Nephron (organoid): ENCODE measurements around the gene P3H3.

Experiments
- H3K27ac Mint-ChIP-seq, 3 experiments: 2 replicates each; pipeline ENCODE4 v1.8.0; 2020; ENCODE audit warnings: mixed read lengths in 3 of 3, mild to moderate bottlenecking in 2 of 3, moderate library complexity in 1 of 3
- H3K27me3 Mint-ChIP-seq: 2 replicates; pipeline ENCODE4 v1.8.0; 2021; ENCODE audit warnings: low read depth, mild to moderate bottlenecking, moderate library complexity, mixed read lengths
- H3K36me3 Mint-ChIP-seq: 2 replicates; pipeline ENCODE4 v1.8.0; 2020; ENCODE audit warnings: low read depth, mixed read lengths
- H3K4me1 Mint-ChIP-seq: 2 replicates; pipeline ENCODE4 v1.8.0; 2020; ENCODE audit warnings: mixed read lengths
- H3K4me3 Mint-ChIP-seq, 3 experiments: 2 replicates each; pipeline ENCODE4 v1.8.0; 2020; ENCODE audit warnings: mild to moderate bottlenecking in 3 of 3, mixed read lengths in 3 of 3, moderate library complexity in 2 of 3
- H3K9me3 Mint-ChIP-seq: 2 replicates; pipeline ENCODE4 v1.8.0; 2020; ENCODE audit warnings: mixed read lengths
- TF ChIP-seq, protein P1 (sequence below), 3 experiments: fragments of 200-600 bp; sonication (generic); IDR thresholded peaks; one replicate each; pipeline ENCODE4 v1.5.0; 2021; ENCODE audit warnings: antibody characterized with exemption in 3 of 3; ENCODE audit not compliant: unreplicated experiment in 3 of 3

P3H3 gene

DNA sequence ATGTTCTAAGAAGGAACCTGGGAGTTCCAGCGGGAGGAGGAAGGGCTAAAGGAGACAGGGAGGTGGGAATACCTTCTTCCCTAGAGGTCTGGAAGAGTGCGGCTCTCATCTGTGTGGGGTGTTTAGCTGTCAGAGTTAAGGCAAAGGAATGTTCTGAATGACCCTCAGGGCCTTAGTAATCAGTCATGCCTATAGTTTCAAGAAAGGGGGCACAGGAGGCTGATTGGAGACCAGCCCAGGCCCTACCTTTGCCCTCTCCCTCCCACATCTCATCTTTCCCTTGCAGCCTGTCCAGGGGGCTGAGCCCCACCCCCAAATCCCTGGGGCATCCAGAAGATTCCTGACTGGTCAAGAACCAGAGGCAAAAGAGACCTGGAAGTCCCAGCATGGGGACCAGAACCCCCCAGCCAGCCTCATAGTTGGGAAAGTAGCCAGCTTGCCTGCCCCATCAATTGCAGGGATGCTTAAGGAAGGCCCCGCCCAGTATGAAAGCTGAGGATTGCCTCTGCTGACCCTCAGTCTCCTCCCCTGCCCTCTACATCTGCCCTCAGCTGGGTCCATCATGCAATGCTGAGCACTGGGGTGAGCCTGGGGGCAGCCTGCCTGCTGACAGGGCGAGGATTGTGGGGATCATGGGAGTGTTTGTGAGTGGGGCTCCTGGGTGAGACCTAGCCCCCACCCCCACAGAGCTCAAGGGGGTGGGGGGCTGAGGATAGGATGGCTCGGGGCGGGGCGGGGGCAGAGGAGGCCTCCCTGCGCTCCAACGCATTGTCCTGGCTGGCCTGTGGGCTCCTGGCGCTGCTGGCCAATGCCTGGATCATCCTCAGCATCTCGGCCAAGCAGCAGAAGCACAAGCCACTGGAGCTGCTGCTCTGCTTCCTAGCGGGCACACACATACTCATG lies 4.8 kb upstream of the P3H3 start:
- Mint-ChIP-seq H3K4me3 (peak overlapping the region; percentile 70 to 85 (median 84)), H3K36me3 (peaks cover 4% of the 10 kb centered on the region), H3K9me3 (no peaks in the 10 kb centered on the region), H3K4me1 (peaks cover 63% of the 10 kb centered on the region), H3K27ac (peak overlapping the region; percentile 47 to 98 (median 64)), H3K27me3 (peaks cover 2% of the 10 kb centered on the region)
- TF ChIP-seq, protein P1, sequence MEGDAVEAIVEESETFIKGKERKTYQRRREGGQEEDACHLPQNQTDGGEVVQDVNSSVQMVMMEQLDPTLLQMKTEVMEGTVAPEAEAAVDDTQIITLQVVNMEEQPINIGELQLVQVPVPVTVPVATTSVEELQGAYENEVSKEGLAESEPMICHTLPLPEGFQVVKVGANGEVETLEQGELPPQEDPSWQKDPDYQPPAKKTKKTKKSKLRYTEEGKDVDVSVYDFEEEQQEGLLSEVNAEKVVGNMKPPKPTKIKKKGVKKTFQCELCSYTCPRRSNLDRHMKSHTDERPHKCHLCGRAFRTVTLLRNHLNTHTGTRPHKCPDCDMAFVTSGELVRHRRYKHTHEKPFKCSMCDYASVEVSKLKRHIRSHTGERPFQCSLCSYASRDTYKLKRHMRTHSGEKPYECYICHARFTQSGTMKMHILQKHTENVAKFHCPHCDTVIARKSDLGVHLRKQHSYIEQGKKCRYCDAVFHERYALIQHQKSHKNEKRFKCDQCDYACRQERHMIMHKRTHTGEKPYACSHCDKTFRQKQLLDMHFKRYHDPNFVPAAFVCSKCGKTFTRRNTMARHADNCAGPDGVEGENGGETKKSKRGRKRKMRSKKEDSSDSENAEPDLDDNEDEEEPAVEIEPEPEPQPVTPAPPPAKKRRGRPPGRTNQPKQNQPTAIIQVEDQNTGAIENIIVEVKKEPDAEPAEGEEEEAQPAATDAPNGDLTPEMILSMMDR (IDR thresholded peaks at IDR 0.05; ENCODE audit: unreplicated experiment in 3 of 3): no peak

GRCh38 chr12:6824085-6824775 lies 4.0 kb upstream of the P3H3 start:
- H3K4me3 Mint-ChIP-seq: peak overlapping the region; percentile 70 to 78 (median 76)
- peaks cover 4% of the 10 kb centered on the region for H3K36me3 Mint-ChIP-seq
- H3K9me3 Mint-ChIP-seq: no peaks in the 10 kb centered on the region
- TF ChIP-seq, protein P1 (IDR thresholded peaks at IDR 0.05; ENCODE audit: unreplicated experiment in 3 of 3): no peak
- no peaks in the 10 kb centered on the region for H3K27me3 Mint-ChIP-seq
- H3K4me1 Mint-ChIP-seq: peaks cover 60% of the 10 kb centered on the region
- peak overlapping the region; percentile 73 to 84 (median 84) for H3K27ac Mint-ChIP-seq

- peaks cover 56% of the 10 kb centered on the region for H3K4me1 Mint-ChIP-seq
- H3K9me3 Mint-ChIP-seq: no peaks in the 10 kb centered on the region
- peaks cover 3% of the 10 kb centered on the region for H3K27me3 Mint-ChIP-seq
- H3K4me3 Mint-ChIP-seq: peak overlapping the region; percentile 22 to 78 (median 45)
- H3K36me3 Mint-ChIP-seq: peaks cover 4% of the 10 kb centered on the region
- TF ChIP-seq, protein P1 (IDR thresholded peaks at IDR 0.05; ENCODE audit: unreplicated experiment in 3 of 3): no peak
- H3K27ac Mint-ChIP-seq: peak overlapping the region; percentile 54 to 84 (median 73)
Observed at GRCh38 chr12:6824901-6825381, 3.3 kb upstream of the P3H3 start.

GRCh38 chr12:6825398-6826124 lies 2.6 kb upstream of the P3H3 start:
- Mint-ChIP-seq H3K4me3 (peak overlapping the region; percentile 70 to 78 (median 73)), H3K27me3 (peaks cover 3% of the 10 kb centered on the region), H3K9me3 (no peaks in the 10 kb centered on the region), H3K27ac (peak overlapping the region; percentile 54 to 84 (median 73)), H3K36me3 (peaks cover 4% of the 10 kb centered on the region), H3K4me1 (peaks cover 54% of the 10 kb centered on the region)
- TF ChIP-seq, protein P1 (IDR thresholded peaks at IDR 0.05; ENCODE audit: unreplicated experiment in 3 of 3): peak; percentile 85 to 92 (median 90)

DNA sequence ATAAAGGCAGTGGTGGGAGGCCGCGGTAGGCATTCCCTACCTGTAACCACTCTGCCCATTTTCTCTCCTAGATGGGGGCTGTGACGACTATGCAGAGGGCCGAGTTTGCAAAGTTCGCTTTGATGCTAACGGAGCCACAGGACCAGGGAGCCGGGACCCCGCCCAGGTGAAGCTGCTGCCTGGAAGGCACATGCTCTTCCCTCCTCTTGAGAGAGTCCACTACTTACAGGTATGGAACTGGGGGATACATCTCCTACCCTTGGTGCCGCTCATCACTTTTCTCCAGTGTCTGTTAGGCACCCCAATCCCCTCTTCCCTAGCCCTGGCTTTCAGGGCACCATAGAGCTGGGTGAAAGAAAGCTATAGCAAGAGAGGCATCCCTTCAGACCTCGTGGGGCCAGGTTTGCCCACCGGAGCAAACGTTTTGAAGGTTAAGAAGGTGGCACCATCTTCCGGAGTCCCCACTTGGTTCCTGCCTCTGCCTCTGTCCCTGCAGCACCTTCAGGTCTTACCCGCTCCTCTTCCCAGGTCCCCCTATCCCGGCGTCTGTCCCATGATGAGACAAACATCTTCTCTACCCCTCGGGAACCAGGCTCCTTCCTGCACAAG lies 2.0 kb upstream of the P3H3 start:
- H3K27ac Mint-ChIP-seq: peak overlapping the region; percentile 54 to 84 (median 73)
- peaks cover 9% of the 10 kb centered on the region for H3K36me3 Mint-ChIP-seq
- peaks cover 52% of the 10 kb centered on the region for H3K4me1 Mint-ChIP-seq
- H3K9me3 Mint-ChIP-seq: no peaks in the 10 kb centered on the region
- peak overlapping the region; percentile 62 to 78 (median 73) for H3K4me3 Mint-ChIP-seq
- H3K27me3 Mint-ChIP-seq: peaks cover 3% of the 10 kb centered on the region
- TF ChIP-seq, protein P1 (IDR thresholded peaks at IDR 0.05; ENCODE audit: unreplicated experiment in 3 of 3): no peak
